Prostate gland (tissue), 2 donors: ENCODE results near the gene PCDHGA6.

Experiments
- CTCF ChIP-seq, 4 experiments: fragments of 200-600 bp in 2 of 4; fragments of 450-650 bp in 2 of 4; sonication (generic) in 2 of 4; IDR thresholded peaks; 1 replicate in 3 of 4; 2 replicates in 1 of 4; pipeline ENCODE4 v1.5.1; 2016 to 2019; ENCODE audit warnings: antibody characterized with exemption in 4 of 4, mild to moderate bottlenecking in 2 of 4, moderate library complexity in 2 of 4
- POLR2A ChIP-seq: fragments of 450-650 bp; IDR thresholded peaks from one replicate; pipeline ENCODE4 v1.6.1; 2016; ENCODE audit warnings: antibody characterized with exemption, mild to moderate bottlenecking
- POLR2AphosphoS5 ChIP-seq: sonication (generic); formaldehyde crosslinking; IDR thresholded peaks from one replicate; pipeline ENCODE4 v1.6.1; 2017; ENCODE audit warnings: antibody characterized with exemption

GRCh38 chr5:141338538-141339306 is 35.0 kb upstream of the PCDHGA6 start, which contains the start of gene PCDHGA2:
- TF ChIP-seq CTCF (IDR thresholded peaks at IDR 0.05) (peak in 2 of 4 experiments; percentile 5 to 28), POLR2A (no peak), POLR2AphosphoS5 (no peak)
